Measurements from ENCODE around the gene C1QTNF6. TPM values are rescaled to one million over a fixed set of nuclear protein-coding genes. Genes with fewer than 3 reads are reported as not detected.

C1QTNF6 gene
- total and polyA plus RNA-seq, 2 experiments from 2014 or later, result 10.4 to 16.4 TPM

GRCh38 chr22:37176464-37177061 lies 11.5 kb downstream of the C1QTNF6 start:
- no peaks in the 10 kb centered on the region for H3K9me3 ChIP-seq (ENCODE audit: low read depth)
- peak in 1 of 2 donors; percentile 89 for DNase-seq (ENCODE audit: low read depth in 1 of 2, low spot score in 1 of 2)
- H3K27me3 ChIP-seq, result no peaks in the 10 kb centered on the region
- no peaks in the 10 kb centered on the region for H3K36me3 ChIP-seq
- no peak overlapping the region for H3K4me3 ChIP-seq
- peaks cover 6% of the 10 kb centered on the region for H3K4me1 ChIP-seq (ENCODE audit: low read depth)
- no peak overlapping the region for H3K27ac ChIP-seq
- peak; percentile 5 for TF ChIP-seq CTCF (IDR thresholded peaks at IDR 0.05; ENCODE audit: low read depth, low read length)

- no peak for TF ChIP-seq CTCF (IDR thresholded peaks at IDR 0.05; ENCODE audit: low read depth, low read length)
- no peak overlapping the region for H3K4me3 ChIP-seq
- no peak overlapping the region for H3K27ac ChIP-seq
- H3K9me3 ChIP-seq (ENCODE audit: low read depth), result no peaks in the 10 kb centered on the region
- H3K27me3 ChIP-seq, result no peaks in the 10 kb centered on the region
- DNase-seq (ENCODE audit: low read depth in 1 of 2, low spot score in 1 of 2), result no peak
- no peaks in the 10 kb centered on the region for H3K36me3 ChIP-seq
- peaks cover 6% of the 10 kb centered on the region for H3K4me1 ChIP-seq (ENCODE audit: low read depth)
These were observed 12.4 kb downstream of the C1QTNF6 start for GRCh38 chr22:37175414-37176281.

- peaks cover 6% of the 10 kb centered on the region for H3K4me1 ChIP-seq (ENCODE audit: low read depth)
- DNase-seq (ENCODE audit: low read depth in 1 of 2, low spot score in 1 of 2), result no peak
- no peak overlapping the region for H3K27ac ChIP-seq
- no peaks in the 10 kb centered on the region for H3K27me3 ChIP-seq
- H3K36me3 ChIP-seq, result no peaks in the 10 kb centered on the region
- H3K4me3 ChIP-seq, result no peak overlapping the region
- H3K9me3 ChIP-seq (ENCODE audit: low read depth), result no peaks in the 10 kb centered on the region
- no peak for TF ChIP-seq CTCF (IDR thresholded peaks at IDR 0.05; ENCODE audit: low read depth, low read length)
These were observed 13.1 kb downstream of the C1QTNF6 start for GRCh38 chr22:37174964-37175363.

- peaks cover 6% of the 10 kb centered on the region for H3K4me1 ChIP-seq (ENCODE audit: low read depth)
- H3K27ac ChIP-seq, result no peak overlapping the region
- H3K4me3 ChIP-seq, result no peak overlapping the region
- H3K27me3 ChIP-seq, result no peaks in the 10 kb centered on the region
- DNase-seq (ENCODE audit: low read depth in 1 of 2, low spot score in 1 of 2), result peak in 1 of 2 donors; percentile 85
- no peaks in the 10 kb centered on the region for H3K36me3 ChIP-seq
- TF ChIP-seq CTCF (IDR thresholded peaks at IDR 0.05; ENCODE audit: low read depth, low read length), result no peak
- H3K9me3 ChIP-seq (ENCODE audit: low read depth), result no peaks in the 10 kb centered on the region
These were observed 14.3 kb downstream of the C1QTNF6 start for GRCh38 chr22:37173709-37174108.

GRCh38 chr22:37172266-37173245 lies 15.5 kb downstream of the C1QTNF6 start:
- Histone ChIP-seq H3K4me1 (ENCODE audit: low read depth) (peaks cover 6% of the 10 kb centered on the region), H3K4me3 (no peak overlapping the region), H3K27ac (no peak overlapping the region), H3K36me3 (no peaks in the 10 kb centered on the region), H3K27me3 (no peaks in the 10 kb centered on the region), H3K9me3 (ENCODE audit: low read depth) (no peaks in the 10 kb centered on the region)
- no peak for DNase-seq (ENCODE audit: low read depth in 1 of 2, low spot score in 1 of 2)
- no peak for TF ChIP-seq CTCF (IDR thresholded peaks at IDR 0.05; ENCODE audit: low read depth, low read length)

All from cardiac muscle cell (in vitro differentiated cells and primary cell).